Germinal center (tissue), 1 donor: ENCODE data around the gene HDAC4.

Experiments
- DNase-seq: peaks from one replicate; pipeline ENCODE4 v3.0.0; 2012; ENCODE audit warnings: mixed read lengths, low spot score

Gene HDAC4

GRCh38 chr2:239369631-239370161 lies 31.1 kb downstream of the HDAC4 start:
- DNase-seq, result peak; percentile 90

- DNase-seq, result peak; percentile 71
Measured at GRCh38 chr2:239368906-239369552, 31.8 kb downstream of the HDAC4 start.

- no peak for DNase-seq
Measured at GRCh38 chr2:239368321-239368720, 32.5 kb downstream of the HDAC4 start.

- no peak for DNase-seq
Measured at GRCh38 chr2:239366740-239367139, 34.1 kb downstream of the HDAC4 start.

- DNase-seq, result no peak
Measured at GRCh38 chr2:239365782-239366435, 34.9 kb downstream of the HDAC4 start.

- no peak for DNase-seq
Measured at GRCh38 chr2:239365071-239365781, 35.6 kb downstream of the HDAC4 start.

GRCh38 chr2:239363946-239364637 lies 36.7 kb downstream of the HDAC4 start:
- DNase-seq, result no peak

GRCh38 chr2:239362507-239362906 lies 38.3 kb downstream of the HDAC4 start:
- no peak for DNase-seq

GRCh38 chr2:239361311-239361642 lies 39.5 kb downstream of the HDAC4 start:
- DNase-seq, result no peak

- DNase-seq, result no peak
Measured at GRCh38 chr2:239360421-239361310, 40.2 kb downstream of the HDAC4 start.

- DNase-seq, result no peak
Measured at GRCh38 chr2:239360008-239360407, 40.8 kb downstream of the HDAC4 start.

GRCh38 chr2:239359196-239359912 lies 41.5 kb downstream of the HDAC4 start:
- DNase-seq, result no peak

GRCh38 chr2:239358062-239358754 lies 42.6 kb downstream of the HDAC4 start:
- DNase-seq, result no peak

GRCh38 chr2:239355724-239356123 lies 45.1 kb downstream of the HDAC4 start:
- DNase-seq, result no peak

- DNase-seq, result no peak
Measured at GRCh38 chr2:239355139-239355538, 45.7 kb downstream of the HDAC4 start.

GRCh38 chr2:239354791-239355136 lies 46.1 kb downstream of the HDAC4 start:
- no peak for DNase-seq

GRCh38 chr2:239354132-239354790 lies 46.6 kb downstream of the HDAC4 start:
- DNase-seq, result no peak

- no peak for DNase-seq
Measured at GRCh38 chr2:239353692-239354091, 47.1 kb downstream of the HDAC4 start.

- no peak for DNase-seq
Measured at GRCh38 chr2:239351687-239352086, 49.1 kb downstream of the HDAC4 start.
